H1 (cell line): ENCODE results near the gene SLC35E1. TPM values are rescaled to one million over a fixed set of nuclear protein-coding genes. Genes with fewer than 3 reads are reported as not detected.

Source experiments
- CTCF ChIA-PET: fragments of 300-600 bp; sonication (Branson Sonifier 250); formaldehyde crosslinking; loops from one replicate; lab custom pipeline; 2021; ENCODE audit not compliant: partially characterized antibody; lab: Charles Lee
- POLR2A ChIA-PET: fragments of 300-600 bp; sonication (Branson Sonifier 250); formaldehyde crosslinking; loops from one replicate; lab custom pipeline; 2021; ENCODE audit warnings: inconsistent platforms; ENCODE audit not compliant: partially characterized antibody; lab: Charles Lee
- DNase-seq, 2 experiments: peaks; one replicate each; pipeline versions ENCODE4 v3.0.0 to v3.0.0-alpha.2; 2010 to 2022; ENCODE audit warnings: low spot score in 2 of 2, low read depth in 1 of 2, mixed read lengths in 1 of 2
- FAIRE-seq: peaks from 2 replicates; lab custom pipeline; 2011; peaks lifted over from hg19 to GRCh38; lab: Jason Lieb, UNC
- H2AFZ ChIP-seq: 2 replicates; pipeline ENCODE4 v1.8.1; 2012; ENCODE audit warnings: low read length, inconsistent platforms
- H2AK5ac ChIP-seq: 2 replicates; pipeline ENCODE4 v1.6.1; 2013; ENCODE audit warnings: low read depth, low read length
- H2BK120ac ChIP-seq: replicated peaks from 2 replicates; pipeline ENCODE3; 2013; ENCODE audit warnings: low read depth, low read length, inconsistent platforms
- H2BK12ac ChIP-seq: 2 replicates; pipeline ENCODE4 v1.6.1; 2013; ENCODE audit warnings: low read depth, low read length
- H2BK15ac ChIP-seq: 2 replicates; pipeline ENCODE4 v1.6.1; 2013; ENCODE audit warnings: low read length
- H2BK20ac ChIP-seq: 2 replicates; pipeline ENCODE4 v1.6.1; 2013; ENCODE audit warnings: low read length
- H2BK5ac ChIP-seq: 2 replicates; pipeline ENCODE4 v1.6.1; 2013; ENCODE audit warnings: low read depth, low read length
- H3K14ac ChIP-seq: 2 replicates; pipeline ENCODE4 v1.6.1; 2013; ENCODE audit warnings: inconsistent platforms; ENCODE audit not compliant: insufficient read length
- H3K18ac ChIP-seq: 2 replicates; pipeline ENCODE4 v1.6.1; 2013; ENCODE audit warnings: low read length; ENCODE audit errors: extremely low read depth
- H3K23ac ChIP-seq: 2 replicates; pipeline ENCODE4 v1.6.1; 2013; ENCODE audit warnings: inconsistent platforms; ENCODE audit not compliant: insufficient read length
- H3K23me2 ChIP-seq: 2 replicates; pipeline ENCODE4 v1.6.1; 2013; ENCODE audit warnings: low read depth, low read length
- H3K27ac ChIP-seq: 2 replicates; pipeline ENCODE4 v1.6.1; 2011; ENCODE audit warnings: low read depth, low read length, inconsistent platforms
- H3K27me3 ChIP-seq, 4 experiments: replicated peaks in 1 of 4; 1 replicate in 1 of 4; 2 replicates in 3 of 4; pipeline versions ENCODE4 v1.6.1 to v1.8.1; 2011 to 2013; ENCODE audit warnings: low read length in 3 of 4, mild to moderate bottlenecking in 3 of 4, inconsistent platforms in 2 of 4, mixed read lengths in 2 of 4, moderate library complexity in 1 of 4; ENCODE audit not compliant: control insufficient read depth in 3 of 4, insufficient read depth in 3 of 4; ENCODE audit errors: extremely low read depth in 1 of 4
- H3K36me3 ChIP-seq, 4 experiments: 2 replicates each; pipeline versions ENCODE4 v1.6.1 to v1.8.1; 2011 to 2013; ENCODE audit warnings: mild to moderate bottlenecking in 4 of 4, low read length in 3 of 4, moderate library complexity in 2 of 4, control low read depth in 1 of 4, inconsistent platforms in 1 of 4; ENCODE audit not compliant: insufficient read depth in 4 of 4, control insufficient read depth in 2 of 4
- H3K4ac ChIP-seq: replicated peaks from 2 replicates; pipeline ENCODE3; 2013; ENCODE audit warnings: low read length, low read depth, mixed read lengths, inconsistent platforms; ENCODE audit not compliant: insufficient read length
- H3K4me1 ChIP-seq, 4 experiments: replicated peaks in 1 of 4; 1 replicate in 1 of 4; 2 replicates in 3 of 4; pipeline versions ENCODE4 v1.6.1 to v1.8.1; 2011 to 2013; ENCODE audit warnings: low read length in 3 of 4, inconsistent platforms in 2 of 4, mixed read lengths in 1 of 4; ENCODE audit not compliant: insufficient read depth in 4 of 4, control insufficient read depth in 3 of 4
- H3K4me2 ChIP-seq, 2 experiments: 2 replicates each; pipeline versions ENCODE4 v1.6.1 to v1.8.1; 2011 to 2013; ENCODE audit warnings: low read depth in 2 of 2, low read length in 2 of 2, control low read depth in 1 of 2, inconsistent platforms in 1 of 2, mild to moderate bottlenecking in 1 of 2; ENCODE audit not compliant: insufficient read depth in 1 of 2
- H3K4me3 ChIP-seq, 4 experiments: fragments of 200-600, 300-600 bp in 1 of 4; sonication (generic), shearing (Covaris generic), sonication (Bioruptor Twin) in 1 of 4; 2 replicates each; pipeline versions ENCODE4 v1.5.1 to v1.8.1; 2011 to 2016; ENCODE audit warnings: low read length in 4 of 4, low read depth in 3 of 4, control low read depth in 2 of 4, inconsistent platforms in 2 of 4, mild to moderate bottlenecking in 2 of 4, mixed read lengths in 1 of 4, moderate library complexity in 1 of 4; ENCODE audit not compliant: insufficient read depth in 2 of 4; ENCODE audit errors: extremely low read depth in 1 of 4
- H3K56ac ChIP-seq: replicated peaks from 2 replicates; pipeline ENCODE3; 2013; ENCODE audit warnings: low read depth, mild to moderate bottlenecking, mixed read lengths, low read length, inconsistent platforms; ENCODE audit not compliant: insufficient read length
- H3K79me1 ChIP-seq: 2 replicates; pipeline ENCODE4 v1.6.1; 2013; ENCODE audit warnings: low read depth, low read length, control low read depth
- H3K79me2 ChIP-seq, 2 experiments: 2 replicates each; pipeline versions ENCODE4 v1.6.1 to v1.8.1; 2012 to 2013; ENCODE audit warnings: low read length in 2 of 2, mild to moderate bottlenecking in 2 of 2, inconsistent platforms in 1 of 2; ENCODE audit not compliant: insufficient read depth in 2 of 2, control insufficient read depth in 1 of 2
- H3K9ac ChIP-seq, 4 experiments: replicated peaks in 1 of 4; 1 replicate in 1 of 4; 2 replicates in 3 of 4; pipeline versions ENCODE4 v1.6.1 to v1.8.1; 2011 to 2013; ENCODE audit warnings: low read depth in 3 of 4, low read length in 3 of 4, control low read depth in 2 of 4, mild to moderate bottlenecking in 2 of 4, moderate library complexity in 2 of 4, inconsistent platforms in 1 of 4; ENCODE audit errors: extremely low read depth in 1 of 4
- H3K9me3 ChIP-seq, 2 experiments: 2 replicates each; pipeline versions ENCODE4 v1.6.1 to v1.8.1; 2012 to 2013; ENCODE audit warnings: mild to moderate bottlenecking in 2 of 2, moderate library complexity in 2 of 2, control low read depth in 1 of 2, inconsistent platforms in 1 of 2, low read depth in 1 of 2, low read length in 1 of 2, mixed read lengths in 1 of 2; ENCODE audit not compliant: insufficient read depth in 2 of 2
- H4K20me1 ChIP-seq, 2 experiments: replicated peaks in 1 of 2; 2 replicates each; pipeline versions ENCODE3 to v1.8.1; 2011 to 2013; ENCODE audit warnings: inconsistent platforms in 2 of 2, low read length in 2 of 2, mild to moderate bottlenecking in 1 of 2; ENCODE audit not compliant: insufficient read depth in 2 of 2, control insufficient read depth in 1 of 2
- H4K5ac ChIP-seq: 2 replicates; pipeline ENCODE4 v1.6.1; 2013; ENCODE audit warnings: low read length, low read depth, mixed read lengths, inconsistent platforms; ENCODE audit not compliant: insufficient read length
- H4K8ac ChIP-seq: 2 replicates; pipeline ENCODE4 v1.8.0; 2013; ENCODE audit warnings: mild to moderate bottlenecking, moderate library complexity, low read length, inconsistent platforms; ENCODE audit not compliant: insufficient read depth; ENCODE audit errors: extremely low read depth
- H4K91ac ChIP-seq: replicated peaks from 2 replicates; pipeline ENCODE3; 2013; ENCODE audit warnings: low read length, mixed read lengths, inconsistent platforms; ENCODE audit not compliant: insufficient read length
- ASH2L ChIP-seq: fragments of 200-600, 300-600 bp; sonication (generic); IDR thresholded peaks from one replicate; pipeline ENCODE4 v1.7.1; 2017; ENCODE audit warnings: low read length
- BCL11A ChIP-seq, 2 experiments: IDR thresholded peaks; one replicate each; pipeline ENCODE4 v1.6.1; 2011; ENCODE audit warnings: low read depth in 2 of 2, low read length in 2 of 2, mild to moderate bottlenecking in 2 of 2
- CHD1 ChIP-seq: IDR thresholded peaks from 2 replicates; pipeline ENCODE4 v1.6.1; 2012; ENCODE audit warnings: low read depth, low read length, improper control_type of control experiment
- EP300 ChIP-seq, 2 experiments: IDR thresholded peaks; 1 replicate in 1 of 2; 2 replicates in 1 of 2; pipeline ENCODE4 v1.6.1; 2011 to 2012; ENCODE audit warnings: low read depth in 2 of 2, low read length in 2 of 2, mild to moderate bottlenecking in 2 of 2, borderline replicate concordance in 1 of 2, inconsistent platforms in 1 of 2, moderate library complexity in 1 of 2
- GABPA ChIP-seq: IDR thresholded peaks from 2 replicates; pipeline ENCODE4 v1.6.1; 2011; ENCODE audit warnings: mild to moderate bottlenecking, low read length, moderate library complexity, borderline replicate concordance; ENCODE audit not compliant: insufficient read depth
- KDM4A ChIP-seq: IDR thresholded peaks from one replicate; pipeline ENCODE4 v1.7.1; 2012; ENCODE audit warnings: low read depth, mild to moderate bottlenecking, moderate library complexity, low read length, inconsistent platforms; ENCODE audit not compliant: severe bottlenecking
- MAX ChIP-seq: IDR thresholded peaks from 2 replicates; pipeline ENCODE4 v1.6.1; 2012; ENCODE audit warnings: inconsistent platforms
- POU5F1 ChIP-seq: IDR thresholded peaks from 2 replicates; pipeline ENCODE4 v1.6.1; 2011; ENCODE audit warnings: low read depth, mild to moderate bottlenecking, low read length, moderate library complexity
- RBBP5 ChIP-seq: IDR thresholded peaks from 2 replicates; pipeline ENCODE4 v1.7.1; 2012; ENCODE audit warnings: low read depth, mild to moderate bottlenecking, inconsistent platforms, low read length, moderate library complexity, borderline replicate concordance
- SRF ChIP-seq: IDR thresholded peaks from 2 replicates; pipeline ENCODE4 v1.6.1; 2011; ENCODE audit warnings: mild to moderate bottlenecking, low read depth, low read length, moderate library complexity
- TBP ChIP-seq: IDR thresholded peaks from 2 replicates; pipeline ENCODE4 v1.6.1; 2011; ENCODE audit warnings: low read depth, low read length, improper control_type of control experiment
- USF2 ChIP-seq: IDR thresholded peaks from 2 replicates; pipeline ENCODE4 v1.6.1; 2011; ENCODE audit warnings: low read length, improper control_type of control experiment
- YY1 ChIP-seq: IDR thresholded peaks from 2 replicates; pipeline ENCODE4 v1.6.1; 2011; ENCODE audit warnings: low read depth, mild to moderate bottlenecking, low read length
- WGBS, 2 experiments: shearing (Covaris generic) in 1 of 2; methylation state at CpG; one replicate each; pipeline versions ENCODE4 v1.1.6 to v1.1.7; 2013 to 2015; ENCODE audit warnings: low lambda C conversion rate in 2 of 2, mixed read lengths in 2 of 2, inconsistent platforms in 1 of 2, low coverage in 1 of 2, missing lambda C conversion rate in 1 of 2; ENCODE audit not compliant: insufficient replicate concordance in 2 of 2, insufficient coverage in 1 of 2, insufficient read length in 1 of 2; ENCODE audit errors: extremely low coverage in 1 of 2, missing lambda C conversion rate in 1 of 2; 5-methylcytosine and 5-hydroxymethylcytosine counted together
- polyA plus RNA-seq, 7 experiments: library from polyadenylated mRNA; depleted of rRNA in 3 of 7; stranded (reverse) in 5 of 7; unstranded in 2 of 7; fragments of >200 nt in 5 of 7; fragments of 200-250 nt in 2 of 7; gene quantifications; 1 replicate in 5 of 7; 2 replicates in 1 of 7; 4 replicates in 1 of 7; pipeline versions ENCODE4 v1.2.1 to v1.2.3, GENCODE V29; 2011 to 2013; ENCODE audit warnings: missing spikeins in 2 of 7, mixed read lengths in 2 of 7
- total RNA-seq: library from RNA; stranded (reverse); fragmentation: NEBNext Ultra II Directional; extraction: Animal tissue kit (Norgen Biotek cat#: 25700); gene quantifications from 2 replicates; pipeline ENCODE4 v1.2.1, GENCODE V29; 2021

SLC35E1 gene
- total and polyA plus RNA-seq, 2 of the 8 experiments (the other 6 are each of a cell fraction or from before 2014, with no cell fraction given), result 26.0 to 31.9 TPM

- no peaks in the 10 kb centered on the region; a peak in 1 of 7 replicates for H3K27me3 ChIP-seq
- H2BK20ac ChIP-seq, result no peak overlapping the region
- peaks cover 2 to 11% of the 10 kb centered on the region in 2 experiments for H4K20me1 ChIP-seq
- H3K14ac ChIP-seq, result no peak overlapping the region
- peaks cover 0 to 19% of the 10 kb centered on the region in 2 experiments; a peak in 3 of 4 replicates for H3K79me2 ChIP-seq
- H3K4me2 ChIP-seq, result no peak overlapping the region
- no peak overlapping the region for H2BK12ac ChIP-seq
- no peaks in the 10 kb centered on the region for H3K9me3 ChIP-seq
- no peak overlapping the region for H3K9ac ChIP-seq
- H3K27ac ChIP-seq, result no peak overlapping the region
- H2AFZ ChIP-seq, result no peak overlapping the region
- H3K36me3 ChIP-seq, result peaks cover 13 to 45% (median 13%) of the 10 kb centered on the region in 4 experiments
- H3K23ac ChIP-seq, result no peak overlapping the region
- no peak overlapping the region for H2BK5ac ChIP-seq
- H2BK120ac ChIP-seq, result no peak overlapping the region
- H3K4ac ChIP-seq, result no peak overlapping the region
- H3K4me1 ChIP-seq, result peaks cover 0 to 6% (median 2%) of the 10 kb centered on the region in 4 experiments; a peak in 4 of 7 replicates
- DNase-seq (no peak), FAIRE-seq (no peak)
- no peak overlapping the region for H3K56ac ChIP-seq
- peaks cover 9% of the 10 kb centered on the region; the same call in 1 of the 2 replicates for H3K79me1 ChIP-seq
- no peak overlapping the region for H2AK5ac ChIP-seq
- WGBS, 2 experiments, result 86% methylated on average over 5 of the region's 5 CpGs; no CpG with 5 or more reads in 1 of the 2 experiments
- no peak overlapping the region for H4K91ac ChIP-seq
- H3K18ac ChIP-seq, result no peak overlapping the region
- H4K5ac ChIP-seq, result no peak overlapping the region
- ChIA-PET CTCF (no interaction called here), POLR2A (interaction anchor here (0.5 to 1.3 kb wide), 5 partner anchors 13 to 68 kb away, joined by 3 to 4 read pairs (median 3); partner anchors contain the start of gene MED26)
- H3K23me2 ChIP-seq, result peaks cover 3% of the 10 kb centered on the region; the same call in 1 of the 2 replicates
- H3K4me3 ChIP-seq, result no peak overlapping the region
- no peak overlapping the region for H4K8ac ChIP-seq
- H2BK15ac ChIP-seq, result no peak overlapping the region
- TF ChIP-seq EP300 (IDR thresholded peaks at IDR 0.05; ENCODE audit: borderline replicate concordance in 1 of 2, low read depth in 2 of 2, low read length in 2 of 2) (no peak), POU5F1 (no peak), RBBP5 (no peak), CHD1 (no peak), ASH2L (no peak), USF2 (no peak), MAX (no peak), SRF (no peak), GABPA (no peak), BCL11A (IDR thresholded peaks at IDR 0.05; ENCODE audit: low read depth in 2 of 2, low read length in 2 of 2) (no peak), YY1 (no peak), TBP (no peak), KDM4A (no peak)
Observed at GRCh38 chr19:16566702-16567101, 5.5 kb downstream of the SLC35E1 start.
